GM18867 (cell line): ENCODE results near the gene PRKCA.
"Not testable (repeated sequence)": the region's sequence is repeated elsewhere in the genome, so short reads cannot be mapped to it uniquely, and the experiment has no call there.

ENCODE experiments used
- ATAC-seq: cut with Tn5 transposase; IDR thresholded peaks from one replicate; pipeline ENCODE4 v1.9.1; 2021; ENCODE audit warnings: mild to moderate bottlenecking, moderate library complexity; ENCODE audit not compliant: unreplicated experiment

The PRKCA gene

GRCh38 chr17:66480802-66481201, 178.4 kb downstream of the PRKCA start:
- ATAC-seq, result no peak

DNA sequence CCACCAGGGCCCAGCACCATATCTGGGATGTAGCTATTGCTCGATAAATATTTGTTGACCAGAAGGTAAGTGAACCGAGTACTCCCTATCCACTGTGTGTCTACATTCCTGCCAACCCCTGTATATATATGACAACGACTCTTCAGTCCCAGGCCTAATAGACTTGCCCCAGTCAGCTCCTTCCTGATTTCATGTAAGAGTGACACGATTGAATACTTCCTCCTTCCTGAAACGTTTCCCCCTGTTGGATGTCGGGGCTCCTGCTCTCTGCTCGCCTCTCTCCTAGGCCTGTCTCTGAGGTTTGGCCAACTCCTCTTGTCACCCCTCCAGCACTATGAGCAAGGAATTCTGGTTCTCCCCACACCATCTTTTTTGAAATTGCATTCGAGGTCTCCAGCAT, 178.9 kb downstream of the PRKCA start:
- no peak for ATAC-seq

DNA sequence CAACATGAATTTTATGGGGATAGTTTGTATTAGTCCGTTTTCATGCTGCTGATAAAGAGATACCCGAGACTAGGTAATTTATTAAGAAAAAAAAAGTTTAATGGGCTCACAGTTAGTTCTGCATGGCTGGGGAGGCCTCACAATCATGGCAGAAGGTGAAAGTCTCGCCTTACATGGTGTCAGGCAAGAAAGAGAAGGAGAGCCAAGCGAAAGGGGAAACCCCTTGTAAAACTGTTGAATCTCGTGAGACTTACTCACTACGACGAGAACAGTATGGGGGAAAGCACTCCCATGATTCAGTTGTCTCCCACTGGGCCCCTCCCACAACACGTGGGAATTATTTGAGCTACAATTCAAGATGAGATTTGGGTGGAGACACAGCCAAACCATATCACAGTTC, 181.5 kb downstream of the PRKCA start:
- ATAC-seq, result no peak

GRCh38 chr17:66485309-66485947, 183.0 kb downstream of the PRKCA start:
- no peak for ATAC-seq

DNA sequence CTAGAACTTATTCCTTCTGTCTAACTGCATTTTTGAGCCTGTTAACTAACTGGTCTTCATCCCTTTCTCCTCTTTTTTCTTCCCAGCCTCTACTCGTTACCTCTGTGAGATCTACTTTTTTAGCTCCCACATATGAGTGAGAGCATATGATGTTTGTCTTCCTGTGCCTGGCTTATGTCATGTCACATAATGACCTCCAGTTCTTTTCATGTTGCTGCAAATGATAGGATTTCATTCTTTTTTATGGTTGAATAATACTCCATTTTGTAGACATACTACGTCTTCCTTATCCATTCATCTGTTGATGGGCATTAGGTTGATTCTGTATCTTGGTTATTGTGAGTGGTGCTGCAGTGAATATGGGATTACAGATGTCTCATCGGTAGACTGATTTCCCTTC, 184.7 kb downstream of the PRKCA start:
- no peak for ATAC-seq

GRCh38 chr17:66487981-66488468, 185.6 kb downstream of the PRKCA start:
- ATAC-seq, result no peak

DNA sequence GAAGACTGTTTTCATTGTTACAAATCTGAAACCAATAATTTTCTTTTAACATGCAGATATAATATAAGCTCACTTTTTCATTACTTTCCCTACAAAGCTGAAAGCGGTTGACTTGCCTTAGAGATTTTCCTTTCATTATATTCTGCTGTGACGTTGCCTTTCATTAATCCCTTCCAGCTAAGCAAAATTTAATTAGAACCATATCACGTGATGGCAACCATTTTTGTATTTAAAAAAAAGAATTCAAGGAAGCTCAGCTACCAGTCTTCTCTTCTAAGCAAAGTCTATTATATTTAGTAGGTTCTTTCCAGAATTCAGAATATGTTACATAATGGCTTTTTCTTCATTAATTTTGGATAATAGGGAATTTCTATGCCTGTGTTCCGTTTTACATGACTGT, 186.5 kb downstream of the PRKCA start:
- no peak for ATAC-seq

GRCh38 chr17:66489576-66489975, 187.2 kb downstream of the PRKCA start:
- not testable (repeated sequence) for ATAC-seq

GRCh38 chr17:66491213-66491612, 188.8 kb downstream of the PRKCA start:
- ATAC-seq, result no peak

DNA sequence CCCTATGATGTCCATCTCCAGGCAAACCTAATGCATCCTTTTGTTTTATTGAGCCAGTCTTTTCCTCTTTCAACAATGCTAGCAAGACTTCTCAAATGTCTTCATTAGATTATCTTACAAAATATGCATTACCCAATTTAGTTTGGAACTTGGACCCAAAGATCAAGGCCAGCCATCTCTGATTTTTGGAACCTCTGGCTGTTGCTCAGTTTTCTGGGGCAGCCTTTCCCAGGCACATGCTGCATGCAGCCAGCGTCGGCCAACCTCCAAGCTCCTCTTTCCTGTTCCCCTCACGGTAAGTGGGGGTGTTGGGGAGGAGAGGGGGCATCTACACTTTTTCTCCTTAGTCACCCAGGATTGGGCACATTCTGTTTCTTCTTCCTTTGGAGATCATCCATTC, 189.3 kb downstream of the PRKCA start:
- ATAC-seq, result no peak

GRCh38 chr17:66492080-66492479, 189.7 kb downstream of the PRKCA start:
- no peak for ATAC-seq

DNA sequence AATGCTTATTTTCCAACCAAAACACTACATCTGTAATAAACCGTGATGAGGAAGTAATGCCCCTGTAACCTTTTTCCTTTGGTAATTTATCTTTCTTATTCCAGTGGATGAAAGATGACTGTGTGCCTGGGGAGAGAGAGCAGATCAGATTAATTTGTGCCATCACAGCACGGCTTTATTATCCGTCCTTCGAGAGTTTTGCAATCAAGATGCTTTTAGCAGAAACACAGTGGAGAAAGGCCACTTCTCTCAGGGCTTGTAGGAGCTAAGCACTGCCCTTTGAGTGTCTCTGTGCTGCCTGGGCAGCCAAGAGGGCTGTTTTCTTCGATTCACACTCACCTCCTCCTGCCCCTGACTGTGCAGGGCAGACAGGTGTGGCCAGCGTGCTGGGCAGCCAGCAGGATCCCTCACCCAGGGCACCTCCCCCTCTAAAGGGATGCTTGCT, 190.2 kb downstream of the PRKCA start:
- ATAC-seq, result no peak

DNA sequence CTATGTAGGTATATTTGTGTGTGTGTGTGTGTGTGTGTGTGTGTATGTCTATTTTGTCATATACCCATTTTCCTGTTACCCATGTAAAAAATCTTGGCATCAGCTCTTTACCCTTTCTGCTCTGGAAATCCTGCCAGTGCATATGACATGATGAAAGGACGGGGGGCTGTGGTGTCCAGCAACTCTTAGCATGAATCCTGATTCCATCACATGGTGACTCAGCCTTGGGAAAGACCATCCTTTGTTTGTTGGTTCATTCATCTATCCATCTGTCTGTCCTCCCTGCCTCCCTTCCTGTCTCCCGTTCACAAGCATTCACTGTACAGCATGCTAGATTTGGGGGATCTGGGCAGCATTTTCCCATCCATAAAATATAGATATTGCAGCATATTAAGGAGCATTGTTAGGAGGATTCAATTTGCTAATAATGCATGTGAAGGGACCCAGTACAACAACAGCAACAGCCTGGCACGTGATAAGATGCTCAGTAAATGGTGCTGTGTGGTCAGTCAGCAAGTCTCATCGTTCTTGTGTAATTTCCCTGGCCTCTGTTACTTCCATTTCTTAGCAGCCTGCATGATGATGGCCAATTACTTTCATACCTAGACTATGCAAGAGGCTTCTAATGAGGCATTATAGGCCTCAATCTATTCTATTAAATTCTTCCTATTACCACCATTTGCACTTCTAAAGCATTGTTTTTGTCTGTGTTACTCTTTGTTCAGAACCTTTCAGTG, 191.0 kb downstream of the PRKCA start:
- no peak for ATAC-seq

- ATAC-seq, result no peak
Observed at GRCh38 chr17:66494023-66494803, 191.8 kb downstream of the PRKCA start.

DNA sequence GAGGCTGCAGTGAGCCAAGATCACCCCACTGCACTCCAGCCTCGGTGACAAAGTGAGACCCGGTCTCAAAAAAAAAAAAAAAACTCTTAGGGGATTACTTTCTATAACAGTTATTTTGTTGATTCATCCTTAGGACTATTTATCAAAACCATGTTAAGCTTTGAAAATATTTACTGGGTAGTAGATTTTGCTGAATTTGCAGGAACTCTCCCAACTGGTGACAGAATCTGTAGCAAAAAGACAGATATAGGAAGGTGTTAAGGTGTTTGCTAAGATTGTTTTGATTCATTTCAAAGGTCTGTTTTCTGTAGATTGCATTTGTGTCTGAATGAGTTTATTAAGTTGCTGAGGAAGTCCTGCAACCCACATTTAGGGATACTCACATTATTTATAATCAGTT, 192.6 kb downstream of the PRKCA start:
- no peak for ATAC-seq

- ATAC-seq, result no peak
Observed at GRCh38 chr17:66496306-66496705, 193.9 kb downstream of the PRKCA start.

- ATAC-seq, result no peak
Observed at GRCh38 chr17:66498580-66498979, 196.2 kb downstream of the PRKCA start.

GRCh38 chr17:66506641-66507040, 204.2 kb downstream of the PRKCA start:
- no peak for ATAC-seq

- ATAC-seq, result no peak
Observed at GRCh38 chr17:66507103-66507923, 204.9 kb downstream of the PRKCA start.

DNA sequence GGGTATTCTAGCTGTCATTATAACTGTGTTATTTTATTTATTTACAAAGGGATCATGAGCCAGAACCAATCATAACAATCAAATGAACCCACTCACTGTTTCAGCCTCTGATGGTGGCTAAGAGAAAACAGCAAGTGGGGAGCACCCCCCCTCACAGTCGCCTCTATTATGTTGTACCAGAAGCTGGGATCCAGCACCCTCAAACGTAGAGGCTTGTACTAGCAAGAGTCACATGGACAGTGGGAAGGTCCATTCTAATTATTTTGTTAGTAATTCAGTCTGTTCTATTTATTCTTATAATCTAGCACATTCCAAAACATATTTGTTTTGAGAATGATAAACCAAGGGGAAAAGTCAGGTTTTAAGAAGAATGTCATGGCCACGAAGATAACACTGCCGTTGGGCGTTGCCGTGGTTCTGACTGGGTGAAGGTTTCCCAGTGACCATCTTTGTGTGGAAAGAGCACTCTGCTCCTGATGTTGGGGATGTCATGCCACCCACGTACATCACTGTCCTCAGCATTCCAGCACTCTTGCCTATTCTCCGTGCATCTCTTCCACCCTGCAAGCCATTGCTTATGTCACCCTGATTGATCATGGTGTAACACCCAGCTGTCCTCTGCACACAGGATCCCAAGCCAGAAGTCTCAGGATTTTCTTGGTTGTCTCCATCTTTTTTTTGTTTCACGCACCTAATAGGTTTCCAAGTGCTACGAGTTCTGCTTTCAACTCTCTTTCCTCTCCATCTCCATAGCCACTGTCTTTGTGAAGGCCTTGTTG, 205.8 kb downstream of the PRKCA start:
- ATAC-seq, result no peak
